Naive thymus-derived CD8-positive, alpha-beta T cell (primary cell): Measurements from ENCODE around the gene THAP9. TPM values are rescaled to one million over a fixed set of nuclear protein-coding genes. Genes with fewer than 3 reads are reported as not detected.
"Not testable (repeated sequence)": the region's sequence is repeated elsewhere in the genome, so short reads cannot be mapped to it uniquely, and the experiment has no call there.

ENCODE experiments used
- ATAC-seq, 2 donors: fragments of 150-1000 bp; cut with Tn5 transposase in 1 of 2; sonication (Bioruptor Pico), chemical (Tn5 transposase) in 1 of 2; 1 replicate in 1 of 2; 2 replicates in 1 of 2; pipeline ENCODE4 v1.10.0; 2021; ENCODE audit warnings: mild to moderate bottlenecking in 2 of 2, moderate library complexity in 2 of 2
- POLR2A ChIA-PET: fragments of 350-600 bp; sonication (Branson Sonifier 250); formaldehyde crosslinking; loops from one replicate; lab custom pipeline; 2021; ENCODE audit warnings: antibody characterized with exemption; lab: Charles Lee
- DNase-seq, 10 donors: peaks; one replicate each; pipeline versions ENCODE4 v3.0.0 to v3.0.0-alpha.2; 2020 to 2022
- H3K27ac Mint-ChIP-seq, 10 donors: one replicate each; pipeline ENCODE4 v1.8.0; 2020 to 2022; ENCODE audit warnings: mild to moderate bottlenecking in 10 of 10, mixed read lengths in 10 of 10, moderate library complexity in 4 of 10, inconsistent platforms in 1 of 10
- H3K27me3 Mint-ChIP-seq, 5 donors: one replicate each; pipeline ENCODE4 v1.8.0; 2021 to 2022; ENCODE audit warnings: mixed read lengths in 5 of 5
- H3K36me3 Mint-ChIP-seq, 3 donors: one replicate each; pipeline ENCODE4 v1.8.0; 2020 to 2022; ENCODE audit warnings: mixed read lengths in 3 of 3, mild to moderate bottlenecking in 2 of 3, inconsistent platforms in 1 of 3
- H3K4me1 Mint-ChIP-seq, 4 donors: one replicate each; pipeline ENCODE4 v1.8.0; 2021 to 2022; ENCODE audit warnings: mixed read lengths in 4 of 4
- H3K4me3 Mint-ChIP-seq, 10 donors: one replicate each; pipeline ENCODE4 v1.8.0; 2020 to 2022; ENCODE audit warnings: mild to moderate bottlenecking in 10 of 10, mixed read lengths in 10 of 10, moderate library complexity in 6 of 10, inconsistent platforms in 1 of 10
- H3K9me3 Mint-ChIP-seq, 9 donors: one replicate each; pipeline ENCODE4 v1.8.0; 2020 to 2022; ENCODE audit warnings: mixed read lengths in 9 of 9, mild to moderate bottlenecking in 3 of 9, inconsistent platforms in 1 of 9, moderate library complexity in 1 of 9
- polyA plus RNA-seq, 3 donors: library from polyadenylated mRNA; unstranded; fragments of 300-500 nt; fragmentation: Illumina TruSeq; gene quantifications; one replicate each; pipeline ENCODE4 v1.2.3, GENCODE V29; 2021
- total RNA-seq, 8 experiments: library from RNA in 2 of 8; stranded (reverse) in 2 of 8; gene quantifications; one replicate each; pipeline ENCODE4 v1.2.3 and lab custom pipeline; 2021 to 2026

Gene THAP9, protein sequence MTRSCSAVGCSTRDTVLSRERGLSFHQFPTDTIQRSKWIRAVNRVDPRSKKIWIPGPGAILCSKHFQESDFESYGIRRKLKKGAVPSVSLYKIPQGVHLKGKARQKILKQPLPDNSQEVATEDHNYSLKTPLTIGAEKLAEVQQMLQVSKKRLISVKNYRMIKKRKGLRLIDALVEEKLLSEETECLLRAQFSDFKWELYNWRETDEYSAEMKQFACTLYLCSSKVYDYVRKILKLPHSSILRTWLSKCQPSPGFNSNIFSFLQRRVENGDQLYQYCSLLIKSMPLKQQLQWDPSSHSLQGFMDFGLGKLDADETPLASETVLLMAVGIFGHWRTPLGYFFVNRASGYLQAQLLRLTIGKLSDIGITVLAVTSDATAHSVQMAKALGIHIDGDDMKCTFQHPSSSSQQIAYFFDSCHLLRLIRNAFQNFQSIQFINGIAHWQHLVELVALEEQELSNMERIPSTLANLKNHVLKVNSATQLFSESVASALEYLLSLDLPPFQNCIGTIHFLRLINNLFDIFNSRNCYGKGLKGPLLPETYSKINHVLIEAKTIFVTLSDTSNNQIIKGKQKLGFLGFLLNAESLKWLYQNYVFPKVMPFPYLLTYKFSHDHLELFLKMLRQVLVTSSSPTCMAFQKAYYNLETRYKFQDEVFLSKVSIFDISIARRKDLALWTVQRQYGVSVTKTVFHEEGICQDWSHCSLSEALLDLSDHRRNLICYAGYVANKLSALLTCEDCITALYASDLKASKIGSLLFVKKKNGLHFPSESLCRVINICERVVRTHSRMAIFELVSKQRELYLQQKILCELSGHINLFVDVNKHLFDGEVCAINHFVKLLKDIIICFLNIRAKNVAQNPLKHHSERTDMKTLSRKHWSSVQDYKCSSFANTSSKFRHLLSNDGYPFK
- total RNA-seq (1 to 10 TPM; 4.1 to 6.0 TPM), polyA plus RNA-seq (1 to 10 TPM; 1.6 to 2.9 (median 1.7) TPM), total RNA-seq (lab: John Stamatoyannopoulos, UW) (3.6 to 12.8 (median 8.0) reads per million in 6 experiments)

DNA sequence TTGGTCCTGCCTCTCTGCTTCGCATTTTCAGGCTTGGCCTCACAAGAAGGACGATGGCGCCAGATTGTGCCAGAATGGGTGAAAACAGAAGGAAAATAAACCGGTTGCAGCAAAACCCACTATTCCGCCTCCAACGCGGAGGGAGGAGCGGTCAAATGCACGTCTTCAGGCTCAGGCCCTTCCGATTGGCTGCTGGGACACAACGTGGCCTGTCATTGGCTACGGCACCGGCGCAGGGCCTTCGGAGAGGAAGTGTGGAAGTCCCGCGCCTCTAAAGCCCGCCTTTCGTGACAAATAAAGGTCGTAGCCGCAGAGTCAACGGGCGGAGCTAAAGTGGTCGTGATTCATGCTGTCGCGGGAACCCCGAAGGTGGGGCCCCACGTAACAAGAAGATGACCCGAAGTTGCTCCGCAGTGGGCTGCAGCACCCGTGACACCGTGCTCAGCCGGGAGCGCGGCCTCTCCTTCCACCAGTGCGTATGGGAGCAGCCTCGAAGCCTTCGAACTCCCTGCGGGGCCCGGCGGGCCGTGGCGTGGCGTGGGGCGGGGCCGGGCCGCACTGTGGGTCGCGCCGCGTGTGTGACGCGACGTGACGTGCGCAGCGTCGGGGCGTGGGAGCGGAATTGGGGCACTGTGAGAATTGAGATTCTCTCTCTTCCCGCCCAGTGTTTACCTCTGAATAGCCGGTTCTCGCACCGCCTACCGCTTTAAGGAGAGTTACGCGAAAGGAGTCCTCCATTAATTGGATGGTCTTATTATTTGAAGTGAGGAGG lies at the start of gene THAP9:
THAP9 (plus strand) TSS at position 325 of the 772 bp plus-strand sequence; CDS start at position 393, 68 bp downstream.
- no peaks in the 10 kb centered on the region for H3K27me3 Mint-ChIP-seq
- DNase-seq (peak; percentile 90 to 100 (median 98)), ATAC-seq (peak; percentile 88 to 90)
- H3K36me3 Mint-ChIP-seq, result peaks cover 0 to 25% (median 3%) of the 10 kb centered on the region in 3 donors
- no peak within 1 kb of the TSS for H3K4me3 Mint-ChIP-seq
- POLR2A ChIA-PET, result interaction anchor here (1.0 to 3.3 kb wide), 12 partner anchors 10 to 615 kb away, joined by 3 to 40 read pairs (median 4); partner anchors contain the start of genes COPS4, COQ2, HNRNPD and HNRNPDL
- peaks cover 13 to 30% (median 18%) of the 10 kb centered on the region in 4 donors for H3K4me1 Mint-ChIP-seq
- no peaks in the 10 kb centered on the region for H3K9me3 Mint-ChIP-seq
- H3K27ac Mint-ChIP-seq, result no peak within 1 kb of the TSS

DNA sequence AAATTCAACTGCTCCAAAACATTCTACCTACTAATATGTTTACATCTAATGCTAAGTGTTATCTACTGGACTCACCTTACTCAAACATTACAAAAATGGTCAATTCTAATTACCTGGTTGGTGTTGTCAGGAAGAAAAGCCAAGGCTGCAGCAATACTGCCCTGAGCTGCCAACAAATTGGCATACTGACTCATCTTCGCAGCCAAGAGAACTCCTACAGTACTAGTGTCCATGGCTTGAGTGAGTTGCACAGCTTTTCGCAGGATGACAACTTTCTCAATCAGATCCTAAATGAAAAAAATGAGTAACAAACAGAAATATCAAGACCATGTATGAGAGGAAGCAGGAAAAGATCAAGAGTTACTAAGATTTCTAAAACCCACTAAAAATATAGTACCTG lies 49.2 kb upstream of the THAP9 start:
- peaks cover 0 to 4% (median 2%) of the 10 kb centered on the region in 4 donors for H3K4me1 Mint-ChIP-seq
- no peak for ATAC-seq
- H3K36me3 Mint-ChIP-seq, result peaks cover 7 to 89% (median 29%) of the 10 kb centered on the region in 3 donors
- peak overlapping the region in 2 of 10 donors; percentile 2 to 60 for H3K27ac Mint-ChIP-seq
- no peaks in the 10 kb centered on the region for H3K27me3 Mint-ChIP-seq
- no peak for DNase-seq
- no peak overlapping the region for H3K4me3 Mint-ChIP-seq
- H3K9me3 Mint-ChIP-seq, result no peaks in the 10 kb centered on the region
- POLR2A ChIA-PET, result no interaction called here

DNA sequence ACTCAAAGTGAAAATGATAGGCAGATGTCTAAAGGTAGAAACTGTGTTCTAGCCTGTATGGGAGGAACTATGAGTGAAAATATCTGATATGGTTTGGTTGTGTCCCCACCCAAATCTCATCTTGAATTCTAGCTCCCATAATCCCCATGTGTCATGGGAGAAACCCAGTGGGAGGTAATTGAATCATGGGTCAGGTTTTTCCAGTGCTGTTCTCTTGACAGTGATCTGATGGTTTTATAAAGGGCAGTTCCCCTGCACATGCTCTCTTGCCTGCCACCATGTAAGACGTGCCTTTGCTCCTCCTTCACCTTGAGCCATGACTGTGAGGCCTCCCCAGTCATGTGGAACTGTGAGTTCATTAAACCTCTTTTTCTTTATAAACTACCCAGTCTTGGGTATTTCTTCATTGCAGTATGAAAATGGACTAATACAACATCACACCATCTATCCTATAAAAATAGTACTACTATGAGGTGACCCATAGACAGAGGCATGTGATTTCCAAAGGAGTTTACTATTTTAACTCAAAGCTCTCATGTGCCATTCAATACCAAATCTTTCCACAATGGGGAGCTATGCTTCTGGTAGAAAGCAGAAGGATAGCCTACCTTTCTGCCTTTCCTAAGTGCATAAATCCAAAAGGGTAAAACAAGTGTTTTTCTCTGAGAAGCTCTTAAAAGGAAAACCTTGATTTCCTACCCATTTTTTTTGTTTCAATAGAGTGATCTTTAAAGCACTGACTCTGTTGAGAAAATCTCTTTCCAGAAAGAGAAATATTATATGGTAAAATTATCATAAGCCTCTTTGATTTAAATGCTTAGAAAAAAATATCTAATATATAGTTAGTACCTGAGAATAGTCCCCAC lies 48.4 kb upstream of the THAP9 start:
- no peaks in the 10 kb centered on the region for H3K9me3 Mint-ChIP-seq
- no peaks in the 10 kb centered on the region for H3K27me3 Mint-ChIP-seq
- peak in 4 of 10 donors; percentile 8 to 36 (median 24) for DNase-seq
- peaks cover 7 to 87% (median 32%) of the 10 kb centered on the region in 3 donors for H3K36me3 Mint-ChIP-seq
- POLR2A ChIA-PET, result interaction anchor here (0.6 kb wide), 1 partner anchor 97 kb away, joined by 4 read pairs; no protein-coding TSS in a partner anchor
- H3K27ac Mint-ChIP-seq, result peak overlapping the region in 2 of 10 donors; percentile 55 to 57
- ATAC-seq, result peak in 1 of 2 donors; percentile 58
- H3K4me1 Mint-ChIP-seq, result peaks cover 0 to 4% (median 2%) of the 10 kb centered on the region in 4 donors
- H3K4me3 Mint-ChIP-seq, result no peak overlapping the region

DNA sequence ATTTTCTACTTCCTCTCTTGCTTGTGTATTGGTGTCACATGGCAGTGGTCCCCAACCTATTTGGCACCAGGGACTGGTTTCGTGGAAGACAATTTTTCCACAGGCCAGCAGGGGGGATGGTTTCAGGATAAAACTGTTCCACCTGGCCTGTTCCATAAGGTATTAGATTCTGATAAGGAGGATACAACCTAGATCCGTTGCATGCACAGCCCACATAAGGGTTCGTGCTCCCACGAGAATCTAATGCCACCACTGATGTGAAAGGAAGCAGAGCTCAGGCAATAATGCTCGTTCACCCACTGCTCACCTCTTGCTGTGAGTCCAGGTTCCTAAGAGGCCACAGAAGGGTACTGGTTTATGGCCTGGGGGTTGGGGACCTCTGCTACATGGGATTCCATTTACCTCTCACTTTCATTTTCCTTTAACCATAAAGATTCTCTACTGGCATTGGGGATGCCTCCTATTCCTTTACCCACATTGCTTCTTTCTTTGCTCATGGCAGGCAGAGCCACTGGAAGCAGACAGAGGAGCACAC lies 47.7 kb upstream of the THAP9 start:
- H3K27ac Mint-ChIP-seq, result peak overlapping the region in 5 of 10 donors; percentile 9 to 83 (median 41)
- no peaks in the 10 kb centered on the region for H3K27me3 Mint-ChIP-seq
- peaks cover 7 to 87% (median 39%) of the 10 kb centered on the region in 3 donors for H3K36me3 Mint-ChIP-seq
- no peak overlapping the region for H3K4me3 Mint-ChIP-seq
- H3K4me1 Mint-ChIP-seq, result peaks cover 0 to 4% (median 2%) of the 10 kb centered on the region in 4 donors
- POLR2A ChIA-PET, result interaction anchor here (1.1 kb wide), 1 partner anchor 432 kb away, joined by 3 read pairs; the partner anchor contains the start of gene COQ2
- DNase-seq, result no peak
- H3K9me3 Mint-ChIP-seq, result no peaks in the 10 kb centered on the region
- ATAC-seq, result no peak

DNA sequence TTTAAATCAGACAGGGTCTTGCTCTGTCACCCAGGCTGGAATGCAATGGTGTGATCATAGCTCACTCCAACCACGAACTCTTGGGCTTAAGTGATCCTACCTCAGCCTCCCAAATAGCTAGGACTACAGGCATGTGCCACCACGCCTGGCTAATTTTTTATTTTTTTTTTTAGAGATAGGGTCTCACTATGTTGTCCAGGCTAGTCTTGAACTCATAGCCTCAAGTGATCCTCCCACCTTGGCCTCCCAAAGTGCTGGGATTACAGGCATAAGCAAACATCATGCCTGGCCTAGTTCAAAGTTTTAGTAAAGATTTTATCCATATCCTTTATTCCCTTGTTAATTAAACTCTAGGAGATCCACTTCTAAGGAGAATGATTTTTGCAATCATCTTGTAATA lies 40.0 kb upstream of the THAP9 start:
- H3K9me3 Mint-ChIP-seq, ATAC-seq, POLR2A ChIA-PET, DNase-seq, H3K4me3 Mint-ChIP-seq, H3K27me3 Mint-ChIP-seq, H3K27ac Mint-ChIP-seq: not testable (repeated sequence)
- Mint-ChIP-seq H3K36me3 (peaks cover 0 to 66% (median 22%) of the 10 kb centered on the region in 3 donors), H3K4me1 (peaks cover 5 to 13% (median 8%) of the 10 kb centered on the region in 4 donors)

DNA sequence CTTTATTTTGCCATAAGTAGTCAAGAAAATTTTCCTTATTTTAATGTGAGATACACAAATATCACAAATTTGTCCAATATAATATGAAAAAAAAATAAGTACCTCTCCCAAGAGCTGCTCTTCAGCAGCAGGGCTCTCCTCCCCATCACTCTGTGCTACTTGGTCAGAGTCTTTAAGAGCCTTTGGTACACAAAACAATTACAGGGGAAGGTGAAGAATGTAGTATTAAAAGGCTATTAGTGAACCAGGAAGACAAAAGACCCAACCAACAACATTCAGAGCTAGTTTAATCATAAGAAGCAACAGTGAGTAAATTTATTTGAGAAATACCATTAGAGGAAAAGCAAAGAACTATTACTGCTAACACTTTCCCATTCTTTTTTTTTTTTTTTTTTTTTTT lies 39.0 kb upstream of the THAP9 start:
- Mint-ChIP-seq H3K4me3 (no peak overlapping the region), H3K36me3 (peaks cover 0 to 66% (median 24%) of the 10 kb centered on the region in 3 donors), H3K27ac (peak overlapping the region in 3 of 10 donors; percentile 26 to 71 (median 54)), H3K9me3 (no peaks in the 10 kb centered on the region), H3K27me3 (no peaks in the 10 kb centered on the region), H3K4me1 (peaks cover 8 to 20% (median 16%) of the 10 kb centered on the region in 4 donors)
- ATAC-seq (no peak), DNase-seq (no peak)
- POLR2A ChIA-PET, result no interaction called here

DNA sequence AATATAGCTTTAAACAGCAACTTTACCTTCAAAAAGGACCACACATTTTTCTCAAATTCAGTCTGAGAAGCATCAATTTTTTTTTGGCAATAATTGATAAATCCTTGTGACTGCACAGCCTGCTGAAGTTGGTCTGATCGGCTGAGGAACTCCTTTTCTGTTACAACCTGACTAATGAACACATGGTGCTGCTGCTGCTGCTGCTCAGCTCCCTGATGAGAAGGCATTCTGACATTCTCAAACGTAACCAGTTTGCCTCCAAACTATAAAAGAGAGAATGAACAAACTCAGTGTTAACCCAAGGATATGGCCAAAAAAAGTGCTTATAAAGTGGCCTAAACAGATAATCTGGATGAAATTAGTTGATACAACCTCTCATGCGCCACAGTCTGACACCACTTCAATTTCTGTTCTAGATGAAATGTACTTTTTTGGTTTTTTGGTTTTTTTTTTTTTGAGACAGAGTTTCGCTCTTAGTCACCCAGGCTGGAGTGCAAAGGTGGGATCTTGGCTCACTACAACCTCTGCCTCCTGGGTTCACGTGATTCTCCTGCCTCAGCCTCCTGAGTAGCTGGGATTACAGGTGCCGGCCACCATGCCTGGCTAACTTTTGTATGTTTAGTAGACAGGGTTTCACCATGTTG lies 36.1 kb upstream of the THAP9 start:
- H3K9me3 Mint-ChIP-seq, result no peaks in the 10 kb centered on the region
- POLR2A ChIA-PET, result interaction anchor here (0.5 kb wide), 1 partner anchor 213 kb away, joined by 7 read pairs; no protein-coding TSS in a partner anchor
- ATAC-seq (no peak), DNase-seq (no peak)
- H3K4me3 Mint-ChIP-seq, result peak overlapping the region in 2 of 10 donors; percentile 2 to 60
- no peaks in the 10 kb centered on the region for H3K27me3 Mint-ChIP-seq
- H3K4me1 Mint-ChIP-seq, result peaks cover 8 to 26% (median 21%) of the 10 kb centered on the region in 4 donors
- H3K36me3 Mint-ChIP-seq, result peaks cover 0 to 79% (median 19%) of the 10 kb centered on the region in 3 donors
- peak overlapping the region in 6 of 10 donors; percentile 40 to 89 (median 60) for H3K27ac Mint-ChIP-seq

DNA sequence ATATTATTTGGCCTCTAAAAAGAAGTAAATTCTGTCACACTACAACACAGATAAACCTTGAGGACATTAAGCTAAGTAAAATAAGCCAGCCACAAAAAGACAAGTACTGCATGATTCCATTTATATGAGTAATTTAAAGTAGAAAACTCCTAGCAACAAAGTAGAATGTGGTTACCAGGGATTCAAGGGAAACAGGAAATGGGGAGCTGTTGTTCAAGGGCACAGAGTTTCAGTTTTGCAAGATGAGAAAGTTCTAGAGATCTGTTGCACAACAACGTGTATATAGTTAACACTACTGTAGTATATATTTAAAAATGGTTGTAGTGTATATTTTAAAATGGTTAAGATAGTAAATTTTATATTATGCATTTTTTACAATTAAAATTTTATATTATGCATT lies 34.9 kb upstream of the THAP9 start:
- POLR2A ChIA-PET, result no interaction called here
- Mint-ChIP-seq H3K27me3 (no peaks in the 10 kb centered on the region), H3K36me3 (peaks cover 0 to 87% (median 21%) of the 10 kb centered on the region in 3 donors), H3K4me3 (peak overlapping the region in 8 of 10 donors; percentile 23 to 63 (median 54)), H3K27ac (peak overlapping the region in 7 of 10 donors; percentile 1 to 92 (median 81)), H3K4me1 (peaks cover 8 to 26% (median 21%) of the 10 kb centered on the region in 4 donors), H3K9me3 (no peaks in the 10 kb centered on the region)
- peak; percentile 25 to 33 for ATAC-seq
- peak in 2 of 10 donors; percentile 17 to 31 for DNase-seq

DNA sequence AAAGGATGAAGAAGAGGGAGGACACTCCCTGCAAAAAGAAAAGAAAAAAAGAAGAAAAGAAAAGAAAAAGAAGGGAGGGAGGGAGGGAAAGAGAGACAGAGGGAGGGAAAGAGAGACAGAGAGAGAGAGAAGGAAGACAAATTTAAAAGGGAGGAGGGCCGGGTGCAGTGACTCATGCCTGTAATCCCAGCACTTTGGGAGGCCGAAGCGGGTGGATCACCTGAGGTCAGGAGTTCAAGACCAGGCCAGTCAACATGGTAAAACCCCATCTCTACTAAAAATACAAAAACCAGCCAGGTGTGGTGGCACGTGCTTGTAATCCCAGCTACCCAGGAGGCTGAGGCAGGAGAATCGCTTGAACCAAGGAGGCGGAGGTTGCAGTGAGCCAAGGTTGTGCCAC lies 34.5 kb upstream of the THAP9 start:
- not testable (repeated sequence) for DNase-seq, H3K9me3 Mint-ChIP-seq, ATAC-seq, H3K27me3 Mint-ChIP-seq
- H3K36me3 Mint-ChIP-seq, result peaks cover 0 to 91% (median 23%) of the 10 kb centered on the region in 3 donors
- H3K4me3 Mint-ChIP-seq, result peak overlapping the region in 3 of 10 donors; percentile 44 to 53 (median 48)
- peaks cover 8 to 26% (median 21%) of the 10 kb centered on the region in 4 donors for H3K4me1 Mint-ChIP-seq
- H3K27ac Mint-ChIP-seq, result peak overlapping the region in 9 of 10 donors; percentile 1 to 92 (median 73)
- POLR2A ChIA-PET, result interaction anchor here (0.6 kb wide), 1 partner anchor 146 kb away, joined by 3 read pairs; no protein-coding TSS in a partner anchor
